IPS-NIHi7 (cell line): Measurements from ENCODE around the gene HPS4.
A peak's percentile ranks its signal among the peaks of the same experiment; 100 is the strongest.
"Not testable (repeated sequence)": the region's sequence is repeated elsewhere in the genome, so short reads cannot be mapped to it uniquely, and the experiment has no call there.

Experiments
- DNase-seq: peaks from one replicate; pipeline ENCODE4 v3.0.0; 2012; ENCODE audit warnings: mixed read lengths; ENCODE audit errors: extremely low spot score

The HPS4 gene

GRCh38 chr22:26443901-26444690 lies 39.5 kb downstream of the HPS4 start:
- DNase-seq, result no peak

DNA sequence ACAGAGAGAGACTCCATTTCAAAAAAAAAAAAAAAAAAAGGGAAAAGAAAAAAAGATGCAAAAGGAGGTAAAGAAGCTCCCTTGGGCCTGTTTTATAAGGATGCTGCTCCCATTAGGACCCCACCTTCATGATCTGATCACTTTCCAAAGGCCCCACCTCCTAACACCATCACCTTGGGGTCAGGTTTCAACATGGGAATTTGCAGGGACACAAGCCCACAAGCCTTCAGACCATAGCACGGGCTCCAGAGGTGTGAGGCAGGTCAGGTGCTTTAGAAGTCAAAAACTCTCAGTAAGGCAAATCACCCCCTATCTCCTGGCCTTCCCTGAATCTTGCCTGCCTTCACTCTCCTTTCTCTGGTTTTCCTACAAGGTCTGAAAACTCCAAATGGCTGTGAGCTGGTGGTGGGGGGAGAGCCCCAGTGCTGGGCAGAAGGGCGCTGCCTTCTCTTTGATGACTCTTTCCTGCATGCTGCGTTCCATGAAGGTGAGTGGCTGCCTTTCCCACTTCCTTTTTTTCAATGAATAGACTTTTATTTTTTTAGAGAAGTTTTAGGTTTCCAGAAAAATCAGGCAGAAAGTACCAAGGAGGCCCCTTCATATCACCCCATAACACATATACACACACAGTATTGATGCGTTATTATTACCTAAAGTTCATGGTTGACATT lies 41.4 kb downstream of the HPS4 start:
- no peak for DNase-seq

DNA sequence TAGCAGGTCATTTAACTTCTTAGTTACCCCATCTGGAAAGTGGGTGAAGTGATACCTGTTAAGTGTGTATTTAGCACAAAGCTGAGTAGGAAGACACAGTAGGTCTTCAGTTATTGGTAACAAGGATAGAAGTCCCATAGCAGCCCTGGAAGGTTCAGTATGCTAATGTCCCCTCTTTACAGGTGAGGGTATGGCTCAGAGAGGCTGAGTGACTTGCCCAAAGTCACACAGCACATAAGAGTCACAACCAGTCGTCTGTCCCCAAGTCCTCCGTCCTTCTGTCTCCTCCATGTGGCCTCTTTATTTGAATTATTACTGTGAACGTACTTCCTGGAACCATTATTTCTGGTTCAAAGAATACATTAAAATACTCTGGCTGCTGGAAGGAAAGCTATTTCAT lies 44.0 kb downstream of the HPS4 start:
- DNase-seq, result no peak

DNA sequence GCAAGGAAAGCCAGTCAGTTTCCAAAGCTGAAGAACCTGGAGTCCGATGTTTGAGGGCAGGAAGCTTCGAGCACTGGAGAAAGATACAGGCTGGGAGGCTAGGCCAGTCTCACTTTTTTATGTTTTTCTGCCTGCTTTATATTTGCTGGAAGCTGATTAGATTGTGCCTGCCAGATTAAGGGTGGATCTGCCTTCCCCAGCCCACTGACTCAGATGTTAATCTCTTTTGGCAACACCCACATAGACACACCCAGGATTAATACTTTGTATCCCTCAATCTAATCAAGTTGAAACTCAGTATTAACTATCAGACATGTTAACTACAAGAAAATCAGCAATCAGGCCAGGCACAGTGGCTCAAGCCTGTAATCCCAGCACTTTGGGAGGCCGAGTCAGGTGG lies 44.8 kb downstream of the HPS4 start:
- DNase-seq, result not testable (repeated sequence)

GRCh38 chr22:26437694-26438392 lies 45.7 kb downstream of the HPS4 start:
- DNase-seq, result no peak

DNA sequence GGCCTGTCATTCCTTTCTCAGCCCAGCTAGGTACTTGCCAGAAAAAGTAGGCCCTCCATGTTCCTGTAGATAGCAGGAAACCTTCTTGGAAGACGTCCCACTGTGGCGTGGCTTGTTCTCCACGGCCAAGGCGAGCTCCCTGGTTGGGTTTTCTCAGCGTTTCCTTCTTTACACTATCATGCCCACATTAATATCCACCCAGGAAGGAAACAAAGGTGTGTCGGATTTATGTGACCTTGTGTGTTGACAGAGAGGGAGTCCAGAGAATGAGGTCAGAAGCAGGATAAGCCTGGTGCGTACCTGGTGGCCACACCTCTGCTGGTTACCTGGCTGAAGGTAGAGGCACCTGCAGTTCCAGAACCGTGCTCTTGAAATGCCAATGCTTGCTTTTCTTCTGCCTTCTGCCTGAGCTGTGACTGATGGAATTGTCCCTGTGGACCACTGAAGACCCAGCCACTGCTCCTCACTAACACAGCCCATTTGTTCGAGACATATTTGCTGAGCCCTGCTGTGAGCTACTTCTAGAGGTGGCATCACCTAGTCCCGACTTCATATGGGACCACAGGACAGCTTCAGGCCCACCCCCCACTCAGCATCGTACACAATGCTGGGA lies 46.6 kb downstream of the HPS4 start:
- DNase-seq, result no peak

DNA sequence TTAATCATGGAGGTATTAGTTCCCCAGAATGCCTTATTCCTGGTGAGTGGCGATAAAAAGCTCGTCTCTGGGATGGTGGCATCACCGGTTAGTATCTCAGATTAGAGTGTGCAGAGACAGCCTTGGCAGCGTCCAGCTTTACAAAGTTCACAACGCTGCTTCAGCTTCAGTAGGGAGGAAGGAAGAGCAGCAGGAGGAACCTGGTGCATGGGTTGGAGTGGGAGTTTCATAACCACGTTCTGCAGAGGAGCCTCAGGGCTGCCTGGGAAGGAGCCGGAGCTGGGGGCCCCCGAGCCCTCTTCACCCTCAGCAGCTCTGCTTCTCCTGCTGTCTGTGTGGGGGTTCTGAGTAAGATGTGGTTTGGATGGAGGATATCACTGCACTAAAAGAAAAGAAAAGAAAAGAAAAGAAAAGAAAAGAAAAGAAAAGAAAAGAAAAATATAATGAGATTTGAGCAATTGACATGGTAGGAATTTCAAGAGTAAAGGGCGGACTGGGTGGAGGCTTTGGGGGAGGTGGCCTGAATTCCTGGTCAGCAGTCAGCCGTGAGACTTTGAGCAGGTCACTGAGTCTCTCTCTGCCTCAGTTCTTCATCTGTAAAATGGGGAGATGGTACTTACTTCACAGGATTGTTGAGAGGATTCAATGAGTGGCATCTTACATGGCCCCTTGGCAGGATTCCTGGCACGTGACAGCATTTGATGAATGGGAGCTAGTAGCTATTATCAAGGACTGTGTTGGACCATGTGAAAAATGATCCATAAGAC lies 48.1 kb downstream of the HPS4 start:
- DNase-seq, result no peak

- DNase-seq, result no peak
These were observed 49.8 kb downstream of the HPS4 start for GRCh38 chr22:26433805-26434204.

GRCh38 chr22:26432619-26433311 lies 50.8 kb downstream of the HPS4 start:
- no peak for DNase-seq

GRCh38 chr22:26431261-26431995 lies 52.2 kb downstream of the HPS4 start:
- no peak for DNase-seq

DNA sequence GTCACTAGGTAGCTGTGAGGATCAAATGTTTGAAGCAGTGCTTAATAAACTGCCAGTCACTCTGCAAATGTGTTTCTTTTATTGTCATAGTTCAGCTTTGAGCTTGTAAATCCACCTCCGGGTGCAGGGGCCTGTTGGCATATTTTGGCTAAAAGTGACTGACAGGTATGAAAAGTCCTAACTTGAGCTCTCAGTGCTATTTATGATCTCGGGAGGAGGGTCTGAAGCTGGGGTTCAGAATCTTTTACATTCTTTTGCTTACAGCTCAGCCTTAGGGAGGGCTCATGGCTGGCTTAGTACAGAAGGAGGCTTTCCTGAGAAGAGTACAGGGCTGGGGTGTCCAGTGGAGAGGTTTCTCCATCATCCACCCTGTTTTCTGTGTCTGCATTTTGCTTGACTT lies 53.0 kb downstream of the HPS4 start:
- DNase-seq, result no peak

DNA sequence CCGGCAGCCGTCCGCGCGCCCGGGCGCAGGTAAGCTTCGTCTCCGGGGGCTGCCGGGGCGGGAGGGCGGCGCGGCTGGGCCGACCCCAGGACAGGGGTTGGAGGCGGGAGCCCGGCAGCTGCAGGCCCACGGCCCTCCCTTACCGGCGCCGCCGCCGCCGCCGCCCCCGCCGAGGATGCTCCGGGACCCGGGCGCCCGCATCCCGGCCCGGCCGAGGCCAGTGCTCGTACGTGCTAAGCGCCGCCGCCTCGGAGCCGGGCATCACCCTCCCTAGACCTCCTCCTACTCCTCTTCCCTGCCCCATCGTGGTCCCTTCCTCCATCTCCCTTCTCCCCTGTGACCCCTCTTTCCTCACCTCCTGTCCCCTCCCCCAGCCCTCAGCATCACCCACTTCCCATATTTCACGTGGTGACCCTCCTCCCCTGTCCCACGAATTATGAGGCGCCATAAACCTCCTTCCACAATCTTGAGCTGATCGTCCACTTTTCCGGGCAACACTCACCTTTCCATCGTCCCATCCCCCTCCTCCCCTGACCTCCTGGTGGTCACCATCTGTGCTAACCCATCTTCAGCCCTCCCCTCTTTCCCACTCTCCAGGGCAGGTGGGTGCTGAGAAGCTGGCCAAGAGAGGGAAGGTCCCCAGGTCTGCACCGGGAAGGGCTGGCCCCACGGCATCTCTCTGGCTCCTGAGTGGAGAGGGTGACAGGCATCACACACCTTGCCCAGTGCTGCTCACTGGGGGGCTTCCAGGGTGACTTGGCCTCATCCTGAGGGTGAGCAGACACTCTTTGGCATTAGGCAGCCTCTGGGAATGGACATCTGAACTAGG lies 53.9 kb downstream of the HPS4 start:
- DNase-seq, result peak; percentile 48

DNA sequence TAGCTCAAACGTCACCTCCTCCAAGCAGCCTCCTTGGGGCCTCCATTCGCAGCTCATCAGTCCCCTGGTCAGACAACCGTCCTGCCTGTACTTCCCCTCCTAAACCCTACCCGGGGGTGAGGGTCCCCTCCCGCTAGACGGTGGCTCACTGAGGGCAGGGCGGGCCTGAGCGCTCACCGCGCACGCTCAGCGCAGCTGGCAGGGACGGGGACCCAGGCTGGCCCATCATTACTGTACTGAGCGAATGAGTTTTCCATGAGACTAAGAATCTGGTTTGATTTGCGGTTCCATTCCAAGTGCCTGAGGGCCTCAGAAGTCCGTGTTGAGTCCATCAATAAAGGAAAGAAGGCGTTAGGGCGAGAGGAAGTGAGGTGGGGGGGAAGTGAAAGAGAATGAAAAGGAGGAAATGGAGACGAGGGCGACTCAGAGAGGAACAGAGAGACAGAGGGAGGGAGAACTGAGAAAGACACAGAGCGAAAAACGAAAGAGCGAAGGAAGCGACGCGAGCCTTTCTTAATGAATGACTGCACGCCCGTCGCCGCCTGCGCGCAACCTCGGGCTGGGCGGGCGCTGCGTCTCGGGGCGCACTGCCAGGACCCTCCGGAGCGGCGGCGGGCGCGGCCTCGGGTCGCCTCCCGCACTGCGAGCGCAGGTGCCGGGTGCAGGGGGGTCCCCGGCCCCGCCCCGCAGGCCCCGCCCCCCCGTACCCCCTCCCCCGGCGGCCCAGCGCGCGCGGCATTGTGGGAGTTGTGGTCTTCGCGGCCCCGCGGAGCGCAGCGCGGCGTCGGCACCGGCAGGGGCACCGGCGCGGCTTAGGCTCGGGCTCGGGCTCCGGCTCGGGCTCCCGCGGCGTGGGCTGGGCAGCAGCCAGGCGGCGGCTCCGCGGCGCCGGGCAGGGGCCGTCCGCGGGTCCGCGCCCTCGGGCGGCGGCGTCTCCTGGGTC lies 54.8 kb downstream of the HPS4 start, which contains the start of gene ASPHD2:
Gene ASPHD2 (plus strand): TSS at position 746 of the 943 bp plus-strand sequence. CDS start 4,356 bp downstream, outside the sequence.
- DNase-seq, result peak; percentile 90

GRCh38 chr22:26426924-26427323 lies 56.7 kb downstream of the HPS4 start:
- no peak for DNase-seq

DNA sequence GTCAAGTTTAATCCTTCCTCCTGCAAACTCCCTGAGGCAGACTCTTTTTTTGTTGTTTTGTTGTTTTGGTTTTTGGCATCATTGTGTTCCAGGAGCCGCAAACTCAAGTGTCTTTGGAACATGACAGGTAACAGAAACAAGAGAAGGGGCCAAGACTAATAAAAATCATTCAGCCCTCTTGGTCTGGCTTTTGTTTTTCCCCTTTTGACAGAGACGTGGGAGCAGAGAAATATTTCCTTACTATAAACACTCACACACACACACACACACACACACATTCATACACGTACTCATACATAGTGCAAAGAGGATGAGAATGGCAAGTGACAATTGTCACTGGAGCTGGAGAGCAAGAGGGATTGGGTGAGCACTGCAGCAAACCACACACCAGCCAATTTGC lies 65.0 kb downstream of the HPS4 start:
- no peak for DNase-seq

GRCh38 chr22:26417406-26417805 lies 66.2 kb downstream of the HPS4 start:
- DNase-seq, result no peak

DNA sequence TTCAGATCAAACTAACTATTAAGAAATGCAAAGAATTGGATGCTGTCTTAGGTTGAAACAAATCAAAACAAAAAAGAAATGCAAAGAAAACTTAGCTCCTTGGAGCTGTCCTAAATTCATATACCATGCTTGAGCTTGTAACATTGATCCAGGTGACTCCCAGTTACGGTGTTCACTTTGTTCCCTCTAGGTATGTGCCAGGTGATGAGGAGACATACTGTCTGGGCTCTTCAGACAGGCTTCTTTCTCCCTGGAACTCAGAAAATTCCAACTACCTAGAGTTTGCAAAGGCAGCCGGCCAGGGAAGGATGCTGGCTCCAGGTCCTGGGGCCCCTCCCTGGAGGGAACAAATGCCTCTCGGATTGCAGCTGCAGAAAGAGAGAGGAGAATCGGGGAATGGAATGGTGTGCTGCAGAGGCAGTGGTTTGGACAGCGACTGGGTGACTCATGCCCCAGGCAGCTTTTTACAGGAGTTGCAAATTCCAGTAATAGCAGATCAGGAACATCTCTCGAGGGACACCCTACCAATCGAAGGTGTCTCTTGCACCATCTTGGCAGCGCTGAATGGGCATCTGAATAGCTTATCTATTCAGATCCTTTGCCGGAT lies 66.8 kb downstream of the HPS4 start:
- DNase-seq, result peak; percentile 81

DNA sequence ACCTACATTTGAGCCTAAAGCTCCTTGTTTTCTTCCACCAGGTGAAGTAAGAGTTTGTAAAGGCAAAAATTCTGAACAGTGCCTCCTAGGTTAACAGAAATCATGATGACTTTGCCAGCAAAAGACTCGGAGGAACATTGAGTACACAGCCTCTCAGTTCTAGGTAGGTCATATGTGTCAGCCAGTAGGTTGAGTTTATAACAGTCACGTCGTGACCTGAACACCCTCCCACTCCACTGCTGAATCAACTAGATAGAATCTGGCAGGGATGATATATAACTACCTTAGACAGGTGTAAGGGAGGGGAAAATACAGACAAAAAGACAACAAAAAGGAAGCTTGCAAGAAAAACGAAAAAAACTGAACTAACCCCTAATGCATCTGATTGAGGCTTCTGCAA lies 67.3 kb downstream of the HPS4 start:
- no peak for DNase-seq
